ENCODE results near the gene ASB9. TPM values are rescaled to one million over a fixed set of nuclear protein-coding genes. Genes with fewer than 3 reads are reported as not detected.
"Not testable (repeated sequence)": the region's sequence is repeated elsewhere in the genome, so short reads cannot be mapped to it uniquely, and the experiment has no call there.

Gene ASB9
- total RNA-seq, 1 experiment from 2014 or later, result not detected

DNA sequence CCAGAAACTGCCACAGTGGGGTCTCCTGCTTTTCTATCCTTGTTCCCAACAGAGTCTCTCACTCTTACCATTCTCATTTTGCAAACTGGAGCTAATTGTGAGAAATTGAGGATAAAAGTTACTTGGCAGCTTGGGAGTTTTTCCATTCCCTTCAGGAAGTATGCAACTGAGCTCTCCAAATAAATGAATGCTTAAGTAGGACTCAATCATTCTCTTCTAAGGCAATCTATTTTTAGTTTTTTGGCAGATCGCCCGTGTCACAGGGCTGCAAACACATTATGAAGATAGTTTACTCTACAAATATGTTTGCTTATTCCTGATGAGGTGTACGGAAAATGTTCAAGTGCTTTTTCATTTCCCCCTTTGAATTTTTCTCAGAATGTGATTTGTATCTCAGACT, 40.2 kb upstream of the ASB9 start:
- H3K9me3 Mint-ChIP-seq, result peaks cover 18 to 33% of the 10 kb centered on the region in 2 experiments; a peak in 4 of 5 replicates
- Histone ChIP-seq H3K9me3 (ENCODE audit: control insufficient read depth, low read depth, low read length) (no peaks in the 10 kb centered on the region), H2BK20ac (ENCODE audit: low read depth, low read length, poor library complexity, severe bottlenecking) (no peak overlapping the region), H4K8ac (replicated peaks; ENCODE audit: insufficient read length, low read depth, low read length) (no peak overlapping the region), H2BK5ac (ENCODE audit: insufficient read length, low read length) (no peak overlapping the region), H3K23me2 (ENCODE audit: insufficient read length, low read depth, low read length, poor library complexity, severe bottlenecking) (no peaks in the 10 kb centered on the region), H3K23ac (ENCODE audit: insufficient read length, low read depth, low read length) (no peak overlapping the region), H3T11ph (ENCODE audit: low read length) (no peak overlapping the region), H3K4ac (ENCODE audit: low read depth, low read length) (no peak overlapping the region), H3K79me1 (ENCODE audit: insufficient read depth, low read depth, low read length, poor library complexity, severe bottlenecking) (no peaks in the 10 kb centered on the region), H2AK5ac (ENCODE audit: insufficient read length, low read length) (no peak overlapping the region), H3K27me3 (ENCODE audit: insufficient read depth, low read length) (no peaks in the 10 kb centered on the region), H2AFZ (ENCODE audit: low read length) (no peak overlapping the region), H4K5ac (ENCODE audit: insufficient read length, low read depth, low read length) (no peak overlapping the region), H3K56ac (ENCODE audit: insufficient read length, low read depth, low read length) (no peak overlapping the region), H3K79me2 (ENCODE audit: insufficient read depth, low read length) (no peaks in the 10 kb centered on the region), H2BK15ac (ENCODE audit: low read depth, low read length) (no peak overlapping the region), H2BK12ac (ENCODE audit: insufficient read length, low read depth, low read length) (no peak overlapping the region), H3K14ac (ENCODE audit: insufficient read depth, low read length) (no peak overlapping the region), H4K91ac (ENCODE audit: insufficient read length, low read depth, low read length) (no peak overlapping the region), H4K20me1 (ENCODE audit: control insufficient read depth, insufficient read depth, insufficient read length) (no peaks in the 10 kb centered on the region), H2BK120ac (ENCODE audit: low read depth, low read length, poor library complexity, severe bottlenecking) (no peak overlapping the region), H3K27ac (ENCODE audit: insufficient read length, low read depth, low read length) (no peak overlapping the region), H3K4me2 (ENCODE audit: insufficient read depth, insufficient read length, low read length) (no peak overlapping the region), H3K18ac (ENCODE audit: insufficient read length, low read depth, low read length) (no peak overlapping the region), H3K9ac (ENCODE audit: extremely low read depth, insufficient read length, low read length) (no peak overlapping the region), H3K4me1 (ENCODE audit: insufficient read depth, low read length) (no peaks in the 10 kb centered on the region)
- TF ChIP-seq, protein P1, sequence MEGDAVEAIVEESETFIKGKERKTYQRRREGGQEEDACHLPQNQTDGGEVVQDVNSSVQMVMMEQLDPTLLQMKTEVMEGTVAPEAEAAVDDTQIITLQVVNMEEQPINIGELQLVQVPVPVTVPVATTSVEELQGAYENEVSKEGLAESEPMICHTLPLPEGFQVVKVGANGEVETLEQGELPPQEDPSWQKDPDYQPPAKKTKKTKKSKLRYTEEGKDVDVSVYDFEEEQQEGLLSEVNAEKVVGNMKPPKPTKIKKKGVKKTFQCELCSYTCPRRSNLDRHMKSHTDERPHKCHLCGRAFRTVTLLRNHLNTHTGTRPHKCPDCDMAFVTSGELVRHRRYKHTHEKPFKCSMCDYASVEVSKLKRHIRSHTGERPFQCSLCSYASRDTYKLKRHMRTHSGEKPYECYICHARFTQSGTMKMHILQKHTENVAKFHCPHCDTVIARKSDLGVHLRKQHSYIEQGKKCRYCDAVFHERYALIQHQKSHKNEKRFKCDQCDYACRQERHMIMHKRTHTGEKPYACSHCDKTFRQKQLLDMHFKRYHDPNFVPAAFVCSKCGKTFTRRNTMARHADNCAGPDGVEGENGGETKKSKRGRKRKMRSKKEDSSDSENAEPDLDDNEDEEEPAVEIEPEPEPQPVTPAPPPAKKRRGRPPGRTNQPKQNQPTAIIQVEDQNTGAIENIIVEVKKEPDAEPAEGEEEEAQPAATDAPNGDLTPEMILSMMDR (conservative IDR thresholded peaks at IDR 0.05), result no peak
- no peaks in the 10 kb centered on the region for H3K4me1 Mint-ChIP-seq
- no peak for DNase-seq
- H3K27me3 Mint-ChIP-seq (ENCODE audit: low read depth), result peaks cover 2% of the 10 kb centered on the region
- H3K4me3 Mint-ChIP-seq, result no peak overlapping the region
- no peaks in the 10 kb centered on the region; a peak in 2 of 7 replicates for H3K36me3 Mint-ChIP-seq (ENCODE audit: insufficient read depth in 1 of 3, low read depth in 3 of 3)
- WGBS (ENCODE audit: extremely low coverage, insufficient read length, low lambda C conversion rate), result no CpG with 5 or more reads among the region's 3 CpGs
- no peak overlapping the region for H3K27ac Mint-ChIP-seq

DNA sequence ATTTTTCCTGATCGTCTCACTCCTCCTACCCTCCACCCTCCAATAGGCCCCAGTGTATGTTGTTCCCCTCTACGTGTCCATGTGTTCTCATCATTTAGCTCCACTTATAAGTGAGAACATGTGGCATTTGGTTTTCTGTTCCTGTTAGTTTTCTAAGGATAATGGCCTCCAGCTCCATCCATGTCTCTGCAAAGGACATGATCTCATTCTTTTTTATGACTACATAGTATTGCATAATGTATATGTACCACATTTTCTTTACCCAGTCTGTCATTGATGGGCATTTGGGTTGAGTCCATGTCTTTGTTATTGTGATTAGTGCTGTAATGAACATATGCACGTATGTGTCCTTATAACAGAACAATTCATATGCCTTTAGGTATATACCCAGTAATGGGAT, 36.0 kb upstream of the ASB9 start:
- H2BK5ac ChIP-seq (ENCODE audit: insufficient read length, low read length); H3K79me1 ChIP-seq (ENCODE audit: insufficient read depth, low read depth, low read length, poor library complexity, severe bottlenecking); H3K4ac ChIP-seq (ENCODE audit: low read depth, low read length); H3K27ac ChIP-seq (ENCODE audit: insufficient read length, low read depth, low read length); H3T11ph ChIP-seq (ENCODE audit: low read length); H2BK15ac ChIP-seq (ENCODE audit: low read depth, low read length); H3K4me3 Mint-ChIP-seq; H3K56ac ChIP-seq (ENCODE audit: insufficient read length, low read depth, low read length); H2BK20ac ChIP-seq (ENCODE audit: low read depth, low read length, poor library complexity, severe bottlenecking); H3K23ac ChIP-seq (ENCODE audit: insufficient read length, low read depth, low read length); H3K4me2 ChIP-seq (ENCODE audit: insufficient read depth, insufficient read length, low read length); H2AFZ ChIP-seq (ENCODE audit: low read length); H4K91ac ChIP-seq (ENCODE audit: insufficient read length, low read depth, low read length); H3K27me3 Mint-ChIP-seq (ENCODE audit: low read depth); H4K20me1 ChIP-seq (ENCODE audit: control insufficient read depth, insufficient read depth, insufficient read length); H3K27ac Mint-ChIP-seq; H2BK120ac ChIP-seq (ENCODE audit: low read depth, low read length, poor library complexity, severe bottlenecking); DNase-seq; H3K23me2 ChIP-seq (ENCODE audit: insufficient read length, low read depth, low read length, poor library complexity, severe bottlenecking); H3K18ac ChIP-seq (ENCODE audit: insufficient read length, low read depth, low read length); H3K36me3 Mint-ChIP-seq (ENCODE audit: insufficient read depth in 1 of 3, low read depth in 3 of 3); H4K8ac ChIP-seq (replicated peaks; ENCODE audit: insufficient read length, low read depth, low read length); H2AK5ac ChIP-seq (ENCODE audit: insufficient read length, low read length); H4K5ac ChIP-seq (ENCODE audit: insufficient read length, low read depth, low read length); H3K79me2 ChIP-seq (ENCODE audit: insufficient read depth, low read length); H2BK12ac ChIP-seq (ENCODE audit: insufficient read length, low read depth, low read length); H3K4me1 ChIP-seq (ENCODE audit: insufficient read depth, low read length); H3K9ac ChIP-seq (ENCODE audit: extremely low read depth, insufficient read length, low read length); H3K9me3 ChIP-seq (ENCODE audit: control insufficient read depth, low read depth, low read length); H3K4me1 Mint-ChIP-seq; H3K27me3 ChIP-seq (ENCODE audit: insufficient read depth, low read length); H3K14ac ChIP-seq (ENCODE audit: insufficient read depth, low read length): not testable (repeated sequence)
- no CpG with 5 or more reads among the region's 3 CpGs for WGBS (ENCODE audit: extremely low coverage, insufficient read length, low lambda C conversion rate)
- H3K9me3 Mint-ChIP-seq, result peaks cover 15 to 27% of the 10 kb centered on the region in 2 experiments; a peak in 4 of 5 replicates
